C4-2B (cell line): ENCODE measurements around the gene KCNK13.

Source experiments
- CTCF ChIP-seq: fragments of 450-650 bp; conservative IDR thresholded peaks from 2 replicates; pipeline ENCODE4 v1.5.1; 2017; ENCODE audit warnings: mild to moderate bottlenecking
- ZFX ChIP-seq: fragments of 450-650 bp; IDR thresholded peaks from 2 replicates; pipeline ENCODE4 v1.6.1; 2017

GRCh38 chr14:90132821-90133570 lies 71.2 kb downstream of the KCNK13 start:
- TF ChIP-seq CTCF = no peak
- TF ChIP-seq ZFX = no peak
